HEK293 (cell line): ENCODE results near the gene COPG2.

Experiments used
- CTCF ChIA-PET: fragments of 350-600 bp; formaldehyde crosslinking; extraction: SDS; loops from one replicate; lab custom pipeline; 2021; ENCODE audit warnings: antibody characterized with exemption; lab: Yijun Ruan, JAX
- POLR2A ChIA-PET: fragments of 300-600 bp; formaldehyde crosslinking; extraction: SDS; loops from one replicate; lab custom pipeline; 2020; ENCODE audit warnings: antibody characterized with exemption, inconsistent platforms; lab: Yijun Ruan, JAX
- H3K27ac ChIP-seq: fragments of 200-500 bp; sonication (Bioruptor generic); 2 replicates; pipeline ENCODE4 v1.5.1; 2014; ENCODE audit warnings: low read depth, low read length, control low read depth, inconsistent platforms; ENCODE audit errors: extremely low read depth
- H3K36me3 ChIP-seq, 2 experiments: fragments of 200-500 bp in 1 of 2; sonication (Bioruptor generic) in 1 of 2; 1 replicate in 1 of 2; 2 replicates in 1 of 2; pipeline ENCODE4 v1.5.1; 2014 to 2017; ENCODE audit warnings: inconsistent platforms in 2 of 2, low read length in 2 of 2; ENCODE audit not compliant: control insufficient read depth in 2 of 2, insufficient read depth in 1 of 2
- H3K4me1 ChIP-seq: fragments of 200-500 bp; sonication (Bioruptor generic); 2 replicates; pipeline ENCODE4 v1.5.1; 2014; ENCODE audit warnings: mild to moderate bottlenecking, low read length, inconsistent platforms; ENCODE audit not compliant: control insufficient read depth, insufficient read depth
- H3K4me3 ChIP-seq: 2 replicates; pipeline ENCODE4 v1.5.1; 2011; ENCODE audit warnings: low read depth, mild to moderate bottlenecking, control low read depth, low read length, moderate library complexity
- H3K9me3 ChIP-seq: fragments of 200-500 bp; sonication (Bioruptor generic); 2 replicates; pipeline ENCODE4 v1.5.1; 2014; ENCODE audit warnings: low read depth, low read length, inconsistent platforms; ENCODE audit not compliant: control insufficient read depth, insufficient read depth
- BCL11A ChIP-seq: fragments of 450-650 bp; formaldehyde crosslinking; IDR thresholded peaks from 2 replicates; pipeline ENCODE4 v1.5.1; 2016; ENCODE audit warnings: low read depth, missing biosample characterization, missing genetic modification characterization
- FEZF1 ChIP-seq: fragments of 450-650 bp; formaldehyde crosslinking; IDR thresholded peaks from 2 replicates; pipeline ENCODE4 v1.5.1; 2016; ENCODE audit warnings: missing biosample characterization, missing genetic modification characterization
- GLI2 ChIP-seq: fragments of 450-650 bp; formaldehyde crosslinking; IDR thresholded peaks from 2 replicates; pipeline ENCODE4; 2017; ENCODE audit warnings: missing biosample characterization, missing genetic modification characterization, low read depth, borderline replicate concordance
- GLIS2 ChIP-seq: fragments of 450-650 bp; formaldehyde crosslinking; IDR thresholded peaks from 2 replicates; pipeline ENCODE4 v1.5.1; 2016; ENCODE audit warnings: missing biosample characterization, missing genetic modification characterization
- KLF17 ChIP-seq: fragments of 450-650 bp; formaldehyde crosslinking; IDR thresholded peaks from 2 replicates; pipeline ENCODE4 v1.5.1; 2016; ENCODE audit warnings: missing biosample characterization, missing genetic modification characterization
- PRDM4 ChIP-seq: fragments of 450-650 bp; formaldehyde crosslinking; IDR thresholded peaks from 2 replicates; pipeline ENCODE4 v1.5.1; 2017; ENCODE audit warnings: missing biosample characterization, missing genetic modification characterization
- SP7 ChIP-seq: fragments of 450-650 bp; formaldehyde crosslinking; IDR thresholded peaks from 2 replicates; pipeline ENCODE4 v1.5.1; 2016; ENCODE audit warnings: missing biosample characterization, missing genetic modification characterization
- TRIM28 ChIP-seq: IDR thresholded peaks from 2 replicates; pipeline ENCODE4 v1.6.1; 2011; ENCODE audit warnings: low read length, control low read depth, borderline replicate concordance
- ZFHX2 ChIP-seq: fragments of 450-650 bp; formaldehyde crosslinking; conservative IDR thresholded peaks from 2 replicates; pipeline ENCODE4 v1.5.1; 2016; ENCODE audit warnings: missing biosample characterization, missing genetic modification characterization
- ZFP41 ChIP-seq: fragments of 450-650 bp; formaldehyde crosslinking; IDR thresholded peaks from 2 replicates; pipeline ENCODE4 v1.5.1; 2016; ENCODE audit warnings: missing biosample characterization, missing genetic modification characterization, borderline replicate concordance
- ZFP69B ChIP-seq: fragments of 450-650 bp; formaldehyde crosslinking; IDR thresholded peaks from 2 replicates; pipeline ENCODE4 v1.5.1; 2016; ENCODE audit warnings: missing biosample characterization, missing genetic modification characterization
- ZNF114 ChIP-seq: fragments of 450-650 bp; formaldehyde crosslinking; IDR thresholded peaks from 2 replicates; pipeline ENCODE4 v1.5.0; 2017; ENCODE audit warnings: missing biosample characterization, missing genetic modification characterization
- ZNF140 ChIP-seq: fragments of 450-650 bp; formaldehyde crosslinking; IDR thresholded peaks from 2 replicates; pipeline ENCODE4 v1.5.1; 2016; ENCODE audit warnings: missing biosample characterization, missing genetic modification characterization
- ZNF155 ChIP-seq: fragments of 450-650 bp; formaldehyde crosslinking; IDR thresholded peaks from 2 replicates; pipeline ENCODE4 v1.5.1; 2016; ENCODE audit warnings: missing biosample characterization, missing genetic modification characterization
- ZNF169 ChIP-seq: fragments of 450-650 bp; formaldehyde crosslinking; IDR thresholded peaks from 2 replicates; pipeline ENCODE4 v1.5.1; 2016; ENCODE audit warnings: missing biosample characterization, missing genetic modification characterization
- ZNF2 ChIP-seq: fragments of 450-650 bp; formaldehyde crosslinking; IDR thresholded peaks from 2 replicates; pipeline ENCODE4 v1.5.1; 2016; ENCODE audit warnings: missing biosample characterization, missing genetic modification characterization
- ZNF211 ChIP-seq: fragments of 450-650 bp; formaldehyde crosslinking; IDR thresholded peaks from 2 replicates; pipeline ENCODE4 v1.5.1; 2016; ENCODE audit warnings: low read depth, missing biosample characterization, missing genetic modification characterization
- ZNF24 ChIP-seq: fragments of 450-650 bp; formaldehyde crosslinking; IDR thresholded peaks from 2 replicates; pipeline ENCODE4 v1.5.1; 2016; ENCODE audit warnings: missing biosample characterization, missing genetic modification characterization
- ZNF548 ChIP-seq: fragments of 450-650 bp; formaldehyde crosslinking; IDR thresholded peaks from 2 replicates; pipeline ENCODE4 v1.5.1; 2016; ENCODE audit warnings: missing biosample characterization, missing genetic modification characterization
- ZNF580 ChIP-seq: fragments of 450-650 bp; formaldehyde crosslinking; IDR thresholded peaks from 2 replicates; pipeline ENCODE4 v1.5.1; 2016; ENCODE audit warnings: missing biosample characterization, missing genetic modification characterization
- ZNF596 ChIP-seq: fragments of 450-650 bp; IDR thresholded peaks from 2 replicates; pipeline ENCODE4 v1.5.0; 2018; ENCODE audit warnings: missing biosample characterization, mild to moderate bottlenecking, missing genetic modification characterization, moderate library complexity
- ZNF639 ChIP-seq: fragments of 450-650 bp; formaldehyde crosslinking; IDR thresholded peaks from 2 replicates; pipeline ENCODE4 v1.5.1; 2016; ENCODE audit warnings: missing biosample characterization, missing genetic modification characterization
- ZNF664 ChIP-seq: fragments of 450-650 bp; formaldehyde crosslinking; IDR thresholded peaks from 2 replicates; pipeline ENCODE4 v1.5.1; 2016; ENCODE audit warnings: missing biosample characterization, missing genetic modification characterization
- ZNF704 ChIP-seq: fragments of 450-650 bp; formaldehyde crosslinking; IDR thresholded peaks from 2 replicates; pipeline ENCODE4 v1.5.1; 2016; ENCODE audit warnings: missing biosample characterization, missing genetic modification characterization
- ZNF747 ChIP-seq: fragments of 450-650 bp; formaldehyde crosslinking; IDR thresholded peaks from 2 replicates; pipeline ENCODE4 v1.5.1; 2016; ENCODE audit warnings: missing biosample characterization, missing genetic modification characterization
- ZNF768 ChIP-seq: fragments of 450-650 bp; formaldehyde crosslinking; IDR thresholded peaks from 2 replicates; pipeline ENCODE4 v1.5.1; 2018; ENCODE audit warnings: missing biosample characterization, mild to moderate bottlenecking, missing genetic modification characterization
- ZSCAN30 ChIP-seq: fragments of 450-650 bp; IDR thresholded peaks from 2 replicates; pipeline ENCODE4 v1.5.1; 2018; ENCODE audit warnings: missing biosample characterization, mild to moderate bottlenecking, missing genetic modification characterization, moderate library complexity
- ZSCAN4 ChIP-seq: fragments of 450-650 bp; formaldehyde crosslinking; IDR thresholded peaks from 2 replicates; pipeline ENCODE4 v1.5.1; 2017; ENCODE audit warnings: missing biosample characterization, missing genetic modification characterization

The COPG2 gene

GRCh38 chr7:130479716-130480400 lies 188.7 kb downstream of the COPG2 start:
- Histone ChIP-seq H3K27ac (no peak overlapping the region), H3K4me1 (no peaks in the 10 kb centered on the region), H3K36me3 (no peaks in the 10 kb centered on the region), H3K9me3 (no peaks in the 10 kb centered on the region), H3K4me3 (no peak overlapping the region)
- no peak for TF ChIP-seq ZFHX2 (tag by site-specific recombination)
- TF ChIP-seq ZNF211: no peak
- no peak for TF ChIP-seq ZNF747 (tag by site-specific recombination)
- no peak for TF ChIP-seq KLF17
- no peak for TF ChIP-seq ZNF155 (tag by site-specific recombination)
- no peak for TF ChIP-seq ZNF664 (tag by site-specific recombination)
- no peak for TF ChIP-seq ZFP69B (tag by site-specific recombination)
- TF ChIP-seq ZNF596 (tag by site-specific recombination): no peak
- TF ChIP-seq ZSCAN4: no peak
- no peak for TF ChIP-seq ZNF704 (tag by site-specific recombination)
- no peak for TF ChIP-seq ZNF114
- no peak for TF ChIP-seq SP7 (tag by site-specific recombination)
- TF ChIP-seq ZNF768 (tag by site-specific recombination): no peak
- TF ChIP-seq ZNF24 (tag by site-specific recombination): no peak
- no peak for TF ChIP-seq ZNF548 (tag by site-specific recombination)
- TF ChIP-seq TRIM28: no peak
- TF ChIP-seq ZFP41 (tag by site-specific recombination): no peak
- CTCF ChIA-PET: interaction anchor here (0.6 kb wide), 1 partner anchor 269 kb away, joined by 4 read pairs; no protein-coding TSS in a partner anchor
- POLR2A ChIA-PET: interaction anchor here (0.6 kb wide), 1 partner anchor 1416 kb away, joined by 3 read pairs; no protein-coding TSS in a partner anchor

- H3K27ac ChIP-seq: no peak overlapping the region
- ChIA-PET POLR2A (no interaction called here), CTCF (interaction anchor here (1.0 kb wide), 1 partner anchor 10 kb away, joined by 3 read pairs; no protein-coding TSS in a partner anchor)
- no peak overlapping the region for H3K4me3 ChIP-seq
- no peaks in the 10 kb centered on the region for H3K36me3 ChIP-seq
- H3K4me1 ChIP-seq: no peaks in the 10 kb centered on the region
- H3K9me3 ChIP-seq: no peaks in the 10 kb centered on the region
- TF ChIP-seq ZNF704 (tag by site-specific recombination): no peak
- TF ChIP-seq BCL11A (tag by site-specific recombination): no peak
- TF ChIP-seq ZNF580: no peak
- no peak for TF ChIP-seq PRDM4 (tag by site-specific recombination)
- no peak for TF ChIP-seq ZNF2 (tag by site-specific recombination)
- TF ChIP-seq ZNF140: no peak
- TF ChIP-seq ZSCAN30 (tag by site-specific recombination): no peak
- no peak for TF ChIP-seq FEZF1
- TF ChIP-seq GLI2 (tag by site-specific recombination): no peak
- no peak for TF ChIP-seq ZNF639 (tag by site-specific recombination)
- no peak for TF ChIP-seq GLIS2 (tag by site-specific recombination)
- no peak for TF ChIP-seq ZNF169 (tag by site-specific recombination)
Measured at GRCh38 chr7:130478991-130479390, 189.6 kb downstream of the COPG2 start.
